HG03045 (cell line): ENCODE data around the gene SRM.
"Not testable (repeated sequence)": the region's sequence is repeated elsewhere in the genome, so short reads cannot be mapped to it uniquely, and the experiment has no call there.

Source experiments
- ATAC-seq: cut with Tn5 transposase; IDR thresholded peaks from one replicate; pipeline ENCODE4 v1.9.1; 2021; ENCODE audit warnings: mild to moderate bottlenecking, moderate library complexity; ENCODE audit not compliant: unreplicated experiment

SRM gene

GRCh38 chr1:11059968-11060830, at the start of gene SRM:
Gene SRM (minus strand): TSS chr1:11060018. CDS start chr1:11059943, 75 bp downstream.
- peak; percentile 91 for ATAC-seq

DNA sequence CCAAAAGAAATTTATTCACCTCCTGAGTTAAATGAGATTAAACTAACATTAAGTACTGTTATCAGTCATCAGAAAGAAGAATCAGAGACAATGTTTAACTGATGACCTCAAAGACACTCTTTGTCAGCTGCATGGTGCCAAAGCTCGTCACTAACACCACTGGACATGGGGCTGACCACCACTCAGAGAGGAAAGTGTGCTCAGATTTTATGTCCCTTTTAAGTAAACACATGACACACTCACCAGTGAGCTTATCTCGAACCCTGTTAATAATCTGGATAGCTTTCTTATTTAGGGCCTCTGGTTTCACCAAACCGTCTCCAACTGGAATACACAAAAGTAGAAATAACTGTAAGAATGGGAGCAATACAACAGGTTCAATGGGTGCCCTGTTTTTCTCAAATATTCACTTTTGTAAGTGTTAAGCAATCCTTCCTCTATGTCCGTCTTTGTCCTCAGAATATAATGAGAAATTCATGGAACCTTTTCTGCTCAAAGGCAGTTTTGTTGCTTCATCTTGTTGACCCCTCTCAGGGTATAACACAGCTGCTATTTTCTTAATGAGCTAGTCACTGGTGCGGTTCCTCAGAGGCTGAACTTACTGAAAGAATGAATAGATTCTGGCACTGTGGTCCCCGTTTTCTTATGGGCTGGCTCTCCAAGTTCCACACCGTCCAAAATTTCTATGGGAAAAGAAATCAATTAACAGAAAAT, 49.4 kb upstream of the SRM start:
- no peak for ATAC-seq

DNA sequence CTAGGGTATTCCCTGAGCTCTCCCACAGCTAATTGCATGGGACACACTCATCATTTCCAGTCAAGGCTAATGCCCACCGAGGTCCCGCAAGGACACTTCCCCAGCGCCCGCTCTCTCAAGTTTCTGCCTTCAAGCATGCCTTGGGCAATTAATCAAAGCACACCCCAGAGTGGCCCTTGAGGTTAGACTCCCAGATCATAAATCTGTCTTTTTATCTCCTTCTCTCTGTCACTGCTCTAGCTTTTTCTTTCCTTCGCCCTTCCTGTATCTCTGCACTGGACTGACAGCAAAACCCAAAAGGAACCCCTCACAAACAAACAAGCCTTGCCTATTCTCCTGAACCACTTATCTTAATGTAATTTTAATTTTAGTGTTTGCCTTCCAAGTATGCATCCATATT, 47.8 kb upstream of the SRM start:
- ATAC-seq, result no peak

GRCh38 chr1:11105586-11105985, 45.8 kb upstream of the SRM start:
- no peak for ATAC-seq

GRCh38 chr1:11101347-11101746, 41.5 kb upstream of the SRM start:
- no peak for ATAC-seq

DNA sequence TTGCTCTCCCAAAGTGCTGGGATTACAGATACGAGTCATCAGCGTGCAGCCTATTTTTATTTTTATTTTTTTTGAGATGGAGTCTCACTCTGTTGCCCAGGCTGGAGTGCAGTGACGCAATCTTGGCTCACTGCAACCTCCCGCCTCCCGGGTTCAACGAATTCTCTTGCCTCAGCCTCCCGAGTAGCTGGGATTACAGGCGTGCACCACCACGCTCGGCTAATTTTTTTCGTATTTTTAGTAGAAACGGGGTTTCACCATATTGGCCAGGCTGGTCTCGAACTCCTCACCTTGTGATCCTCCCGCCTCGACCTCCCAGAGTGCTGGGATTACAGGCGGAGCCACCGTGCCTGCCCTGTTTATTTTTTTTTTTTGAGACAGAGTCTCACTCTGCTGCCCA, 41.0 kb upstream of the SRM start:
- ATAC-seq, result not testable (repeated sequence)

DNA sequence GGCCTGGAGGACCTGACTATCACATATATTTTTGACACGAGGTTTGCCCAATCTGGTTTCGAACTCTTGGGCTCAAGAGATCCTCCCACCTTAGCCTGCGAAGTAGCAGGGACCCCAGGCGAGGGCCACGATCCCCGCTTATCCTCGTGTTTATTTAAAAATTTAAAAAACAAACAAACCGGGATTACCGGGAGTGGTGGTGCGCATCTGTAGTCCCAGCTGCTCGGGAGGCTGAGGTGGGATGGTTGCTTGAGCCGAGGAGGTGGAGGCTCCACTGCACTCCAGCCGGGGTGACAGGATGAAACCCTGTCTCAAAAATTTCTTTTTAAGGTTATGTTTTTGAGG, 40.3 kb upstream of the SRM start:
- no peak for ATAC-seq

DNA sequence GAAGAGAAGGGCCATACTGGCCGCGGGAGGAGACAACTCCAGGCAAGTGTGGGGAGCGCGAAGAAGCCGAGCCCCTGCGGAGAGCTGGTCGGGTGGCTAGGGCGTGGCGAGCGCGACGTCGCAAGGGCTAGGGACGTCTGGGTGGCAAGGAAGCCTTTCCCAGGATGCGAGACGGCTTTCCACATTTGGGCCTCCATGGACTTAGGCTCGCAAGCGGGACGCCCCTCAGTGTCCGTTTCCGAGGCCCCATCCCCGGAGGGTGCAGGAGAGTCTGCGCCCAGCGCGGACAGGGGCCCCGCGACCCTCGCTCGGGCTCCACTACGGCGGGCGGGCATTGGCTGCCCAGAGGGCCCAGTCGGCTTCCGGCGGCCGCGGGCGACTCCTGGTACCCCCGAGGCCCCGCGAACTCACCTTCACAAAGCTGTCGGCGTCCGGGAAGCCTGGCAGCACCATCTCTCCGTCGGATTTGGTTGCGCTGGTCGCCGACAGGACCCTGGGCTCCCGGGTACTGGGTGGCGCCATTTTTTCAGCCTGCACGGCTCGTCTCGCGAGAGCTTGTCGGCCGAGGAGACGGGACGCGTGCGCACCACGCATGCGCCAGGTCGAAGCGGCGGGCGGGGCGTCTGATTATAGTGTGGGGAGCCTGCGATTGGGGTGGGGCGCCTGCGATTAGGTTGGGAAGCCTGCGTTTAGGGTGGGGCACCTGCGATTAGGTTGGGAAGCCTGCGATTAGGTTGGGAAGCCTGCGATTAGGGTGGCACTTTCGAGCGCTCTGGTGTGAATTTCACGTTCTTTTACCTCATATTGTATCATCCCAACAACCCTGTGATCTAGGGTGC, 39.7 kb upstream of the SRM start, which contains the start of gene EXOSC10:
Gene EXOSC10 (minus strand): TSS at position 560 of the 839 bp plus-strand sequence. CDS start 38 bp downstream, at position 522.
- ATAC-seq, result peak; percentile 93

DNA sequence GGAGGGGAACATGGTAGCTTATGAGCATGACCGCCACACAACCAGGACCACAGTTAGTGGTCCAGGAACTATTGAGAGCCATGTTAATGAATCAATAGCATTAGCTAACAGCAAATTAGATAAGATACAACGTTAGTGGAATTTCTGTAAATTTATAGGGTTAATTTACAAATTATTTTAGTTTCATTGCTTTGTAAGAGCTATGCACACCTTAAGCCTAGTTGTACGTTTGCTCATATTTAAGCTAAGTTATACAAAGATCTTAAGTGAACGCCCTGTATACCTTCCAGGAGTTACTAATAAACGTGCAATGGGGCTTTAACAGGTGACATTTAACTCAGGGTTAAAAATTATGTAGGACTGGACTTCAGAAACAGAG, 39.1 kb upstream of the SRM start:
- no peak for ATAC-seq

DNA sequence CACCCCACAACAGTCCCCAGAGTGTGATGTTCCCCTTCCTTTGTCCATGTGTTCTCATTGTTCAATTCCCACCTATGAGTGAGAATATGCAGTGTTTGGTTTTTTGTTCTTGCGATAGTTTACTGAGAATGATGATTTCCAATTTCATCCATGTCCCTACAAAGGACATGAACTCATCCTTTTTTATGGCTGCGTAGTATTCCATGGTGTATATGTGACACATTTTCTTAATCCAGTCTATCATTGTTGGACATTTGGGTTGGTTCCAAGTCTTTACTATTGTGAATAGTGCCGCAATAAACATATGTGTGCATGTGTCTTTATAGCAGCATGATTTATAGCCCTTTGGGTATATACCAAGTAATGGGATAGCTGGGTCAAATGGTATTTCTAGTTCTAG, 24.0 kb upstream of the SRM start:
- ATAC-seq, result not testable (repeated sequence)

- ATAC-seq, result no peak
Measured at GRCh38 chr1:11080931-11081330, 21.1 kb upstream of the SRM start.

GRCh38 chr1:11078631-11079030, 18.8 kb upstream of the SRM start:
- ATAC-seq, result no peak

- not testable (repeated sequence) for ATAC-seq
Measured at GRCh38 chr1:11073398-11073797, 13.6 kb upstream of the SRM start.

GRCh38 chr1:11072216-11072917, 12.5 kb upstream of the SRM start:
- no peak for ATAC-seq

DNA sequence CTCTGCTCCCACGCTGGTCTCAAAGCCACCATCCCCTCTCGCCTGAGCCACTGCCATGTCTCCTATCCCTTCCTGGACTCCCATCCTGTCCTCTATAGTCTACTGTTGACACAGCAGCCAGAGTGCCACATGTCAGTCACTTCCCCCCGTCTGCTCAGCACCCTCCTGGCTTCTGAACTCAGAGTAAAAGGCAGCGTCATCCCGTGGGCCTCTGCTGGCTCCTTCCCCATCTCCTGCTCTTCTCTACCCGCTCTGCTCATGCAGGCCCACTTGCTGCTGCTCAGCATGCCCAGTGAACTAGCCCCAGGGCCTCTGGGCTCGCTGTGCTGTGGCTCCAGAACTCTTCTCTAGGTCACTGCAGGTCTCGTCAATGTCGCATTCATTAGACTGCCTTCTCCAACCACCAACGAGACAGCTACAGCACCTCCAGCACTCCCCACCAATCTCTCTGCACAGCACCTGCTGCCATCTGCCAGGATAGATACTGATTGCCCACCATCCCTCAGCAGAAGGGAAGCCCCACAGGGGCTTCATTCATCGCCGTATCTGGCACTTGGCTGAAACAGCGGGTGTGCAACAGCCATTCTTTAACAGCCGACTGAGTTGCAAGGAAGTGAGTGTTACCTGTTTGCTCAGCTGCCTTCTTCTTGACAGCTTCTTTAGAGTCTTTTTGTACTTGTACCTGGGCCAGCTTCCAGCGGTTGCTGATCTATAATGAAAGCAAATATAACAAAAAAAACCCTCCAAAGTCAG, 11.8 kb upstream of the SRM start:
- no peak for ATAC-seq

GRCh38 chr1:11070876-11071275, 11.1 kb upstream of the SRM start:
- ATAC-seq, result no peak

DNA sequence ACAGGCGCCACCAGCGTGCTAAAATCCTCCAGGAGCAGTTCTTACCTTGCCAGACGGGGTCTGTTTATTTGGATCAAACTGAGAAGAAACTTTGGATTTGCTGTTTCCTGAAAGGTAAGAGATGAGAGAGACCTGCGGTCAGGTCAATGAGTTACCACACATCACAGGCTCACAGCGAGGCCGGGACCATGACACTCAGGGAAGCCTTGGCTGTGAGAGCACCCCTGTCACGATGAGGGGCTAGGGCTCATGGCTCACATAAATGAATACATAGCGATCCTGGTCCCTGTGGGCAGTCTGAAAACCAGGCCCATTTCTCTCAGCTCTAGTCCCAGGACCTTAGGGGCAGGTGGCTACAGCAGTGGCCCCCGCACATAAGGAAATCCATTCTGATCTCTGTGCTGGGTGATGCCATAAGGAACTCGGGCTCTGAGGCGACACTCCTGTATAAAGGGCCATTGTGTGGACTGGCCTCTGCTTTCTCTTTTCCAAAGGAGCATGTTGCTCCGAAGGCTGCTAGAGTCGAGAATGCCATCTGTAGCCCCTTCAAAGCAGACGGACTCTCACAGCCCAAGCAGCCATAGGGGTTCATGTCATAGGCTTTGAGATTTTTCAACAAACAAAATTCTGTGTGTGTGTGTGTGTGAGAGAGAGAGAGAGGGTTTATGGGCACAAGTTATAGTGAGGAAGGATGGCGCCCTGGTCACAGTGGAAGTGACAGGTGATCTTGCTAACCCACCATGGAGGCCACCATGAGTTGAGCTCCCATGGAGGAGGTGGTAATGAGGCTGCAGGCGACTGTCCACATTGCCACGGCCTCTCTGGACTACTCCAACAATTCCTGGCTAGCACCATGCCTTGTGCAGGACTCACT, 9.0 kb upstream of the SRM start:
- no peak for ATAC-seq

DNA sequence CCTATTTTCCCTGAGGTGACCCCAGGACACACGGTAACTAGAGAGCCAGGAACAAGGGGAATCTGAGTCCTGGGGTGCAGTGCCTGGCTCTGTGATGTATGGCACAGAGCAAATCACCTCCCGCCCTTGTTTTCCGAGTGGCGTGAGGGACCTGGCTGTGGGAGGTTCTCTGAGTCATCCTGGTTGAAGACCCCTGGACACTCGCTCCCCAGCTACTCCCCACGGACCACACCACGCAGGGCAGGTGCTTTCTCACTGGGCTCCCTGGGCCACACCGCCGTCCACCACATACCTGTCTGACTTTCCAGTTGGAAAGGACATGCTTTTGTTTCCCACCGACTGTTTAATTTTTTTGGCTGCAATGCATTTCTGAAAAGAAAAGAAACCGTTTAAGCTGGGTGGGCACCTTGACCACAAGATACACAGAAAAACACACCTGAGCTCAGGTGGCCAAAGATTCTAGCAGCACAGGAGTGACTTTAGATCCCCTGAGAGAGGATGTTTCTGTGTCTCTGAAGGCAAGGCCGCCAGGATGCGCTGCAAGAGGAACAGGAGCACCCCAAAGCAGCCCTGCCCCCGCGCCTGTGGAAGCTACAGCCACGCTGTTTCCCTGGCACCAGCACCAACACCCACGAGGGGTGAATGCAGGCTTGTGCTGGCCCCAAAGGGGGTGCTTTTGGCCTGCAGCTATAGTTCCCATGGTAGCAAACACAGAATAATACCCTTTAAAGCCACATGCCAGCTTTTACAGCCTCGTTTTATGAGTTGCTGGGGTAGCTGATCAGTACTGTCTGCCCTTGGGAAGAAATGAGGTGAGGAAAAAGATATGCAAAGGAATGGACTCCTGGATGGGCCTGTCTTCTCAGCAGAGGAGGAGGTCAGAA, 8.1 kb upstream of the SRM start:
- ATAC-seq, result no peak
